ENCODE data around the gene HSPA1L. TPM values are rescaled to one million over a fixed set of nuclear protein-coding genes. Genes with fewer than 3 reads are reported as not detected.
"Not testable (repeated sequence)": the region's sequence is repeated elsewhere in the genome, so short reads cannot be mapped to it uniquely, and the experiment has no call there.

Gene HSPA1L
- total RNA-seq, 1 donor from 2014 or later: not detected

GRCh38 chr6:31821301-31822035, 6.4 kb upstream of the HSPA1L start:
- Histone ChIP-seq H3K4me1 (peaks cover 18 to 45% of the 10 kb centered on the region in 2 donors), H3K9me3 (no peaks in the 10 kb centered on the region), H3K36me3 (no peaks in the 10 kb centered on the region), H3K27ac (peak overlapping the region; percentile 96 to 99), H3K4me3 (peak overlapping the region; percentile 69 to 75), H3K27me3 (no peaks in the 10 kb centered on the region)
- intact Hi-C loops (cut with DNase I): no loop called here
- peak in 1 of 2 donors; percentile 84 for DNase-seq (ENCODE audit: low spot score in 2 of 2)
- TF ChIP-seq CTCF (IDR thresholded peaks at IDR 0.05): no peak

- H3K9me3 ChIP-seq; intact Hi-C loops (cut with DNase I); H3K27me3 ChIP-seq; DNase-seq (ENCODE audit: low spot score in 2 of 2); H3K36me3 ChIP-seq: not testable (repeated sequence)
- peak overlapping the region in 1 of 2 donors; percentile 75 for H3K4me3 ChIP-seq
- peaks cover 10 to 36% of the 10 kb centered on the region in 2 donors for H3K4me1 ChIP-seq
- peak overlapping the region; percentile 96 to 99 for H3K27ac ChIP-seq
These were observed 5.3 kb upstream of the HSPA1L start for GRCh38 chr6:31820399-31820798.

- TF ChIP-seq CTCF (IDR thresholded peaks at IDR 0.05): no peak
- Histone ChIP-seq H3K4me1 (peaks cover 10 to 35% of the 10 kb centered on the region in 2 donors), H3K4me3 (peak overlapping the region in 1 of 2 donors; percentile 59), H3K27ac (peak overlapping the region; percentile 58 to 99), H3K9me3 (no peaks in the 10 kb centered on the region), H3K36me3 (no peaks in the 10 kb centered on the region), H3K27me3 (no peaks in the 10 kb centered on the region)
- no peak for DNase-seq (ENCODE audit: low spot score in 2 of 2)
- intact Hi-C loops (cut with DNase I): loop anchor here (10.0 kb wide), 1 partner anchor 1155 kb away; no protein-coding TSS in a partner anchor
These were observed 4.8 kb upstream of the HSPA1L start for GRCh38 chr6:31819871-31820299.

- H3K27me3 ChIP-seq; DNase-seq (ENCODE audit: low spot score in 2 of 2); H3K36me3 ChIP-seq; H3K9me3 ChIP-seq: not testable (repeated sequence)
- intact Hi-C loops (cut with DNase I): loop anchor here (10.0 kb wide), 1 partner anchor 1157 kb away; no protein-coding TSS in a partner anchor
- peaks cover 12 to 37% of the 10 kb centered on the region in 2 donors for H3K4me1 ChIP-seq
- peak overlapping the region; percentile 59 to 63 for H3K4me3 ChIP-seq
- peak overlapping the region; percentile 58 to 99 for H3K27ac ChIP-seq
These were observed 2.9 kb upstream of the HSPA1L start for GRCh38 chr6:31817929-31818511.

- DNase-seq (ENCODE audit: low spot score in 2 of 2); H3K9me3 ChIP-seq; H3K27me3 ChIP-seq; H3K36me3 ChIP-seq: not testable (repeated sequence)
- TF ChIP-seq CTCF (IDR thresholded peaks at IDR 0.05): peak in 1 of 3 experiments; percentile 26
- peaks cover 10 to 33% of the 10 kb centered on the region in 2 donors for H3K4me1 ChIP-seq
- H3K27ac ChIP-seq: peak overlapping the region; percentile 58 to 99
- intact Hi-C loops (cut with DNase I): loop anchor here (10.0 kb wide), 1 partner anchor 1157 kb away; no protein-coding TSS in a partner anchor
- H3K4me3 ChIP-seq: peak overlapping the region; percentile 59 to 63
These were observed 2.2 kb upstream of the HSPA1L start for GRCh38 chr6:31817133-31817928.

- Histone ChIP-seq H3K4me1 (peaks cover 7 to 18% of the 10 kb centered on the region in 2 donors), H3K36me3 (no peaks in the 10 kb centered on the region), H3K27ac (peak overlapping the region; percentile 96), H3K9me3 (no peaks in the 10 kb centered on the region), H3K27me3 (no peaks in the 10 kb centered on the region), H3K4me3 (peak overlapping the region; percentile 50 to 72)
- DNase-seq (ENCODE audit: low spot score in 2 of 2): peak; percentile 90 to 97
- intact Hi-C loops (cut with DNase I): loop anchor here (2.0 to 10.0 kb wide), 2 partner anchors 20 to 1160 kb away; partner anchors contain the start of gene VARS1
- TF ChIP-seq CTCF (IDR thresholded peaks at IDR 0.05): no peak
These were observed 432 bp downstream of the HSPA1L start for GRCh38 chr6:31814677-31815024.
